OCI-LY1 (cell line): Measurements from ENCODE around the gene CLK3.

Source experiments
- H2AFZ ChIP-seq: fragments of 200-600 bp; sonication (generic), shearing (Covaris generic); 2 replicates; pipeline ENCODE4 v1.6.0; 2014; ENCODE audit warnings: antibody characterized with exemption, mild to moderate bottlenecking, low read length
- H3F3A ChIP-seq: fragments of 200-600 bp; sonication (generic), shearing (Covaris generic); 2 replicates; pipeline ENCODE4 v1.6.0; 2014; ENCODE audit warnings: mild to moderate bottlenecking, antibody characterized with exemption, low read length, moderate library complexity; ENCODE audit not compliant: insufficient read depth
- H3K27ac ChIP-seq: fragments of 200-600 bp; sonication (generic); 2 replicates; pipeline ENCODE4 v1.5.1; 2014; ENCODE audit warnings: low read length, mixed run types, mild to moderate bottlenecking, low read depth; ENCODE audit not compliant: poor library complexity, severe bottlenecking
- H3K27me3 ChIP-seq: fragments of 200-600 bp; sonication (generic); 2 replicates; pipeline ENCODE4 v1.6.0; 2014; ENCODE audit warnings: antibody characterized with exemption, mild to moderate bottlenecking, low read length, moderate library complexity; ENCODE audit not compliant: insufficient read depth
- H3K36me3 ChIP-seq: fragments of 200-600 bp; sonication (generic); 2 replicates; pipeline ENCODE4 v1.6.1; 2014; ENCODE audit warnings: mild to moderate bottlenecking, antibody characterized with exemption, low read length, moderate library complexity, mixed read lengths; ENCODE audit not compliant: insufficient read depth
- H3K4me1 ChIP-seq: fragments of 200-600 bp; sonication (generic); 2 replicates; pipeline ENCODE4 v1.5.1; 2014; ENCODE audit warnings: mild to moderate bottlenecking, low read length, moderate library complexity; ENCODE audit not compliant: insufficient read depth, severe bottlenecking
- H3K4me2 ChIP-seq: fragments of 200-600 bp; sonication (generic), shearing (Covaris generic); 2 replicates; pipeline ENCODE4 v1.6.1; 2014; ENCODE audit warnings: low read length
- H3K4me3 ChIP-seq: fragments of 200-600 bp; sonication (generic); 2 replicates; pipeline ENCODE4 v1.5.1; 2014; ENCODE audit warnings: low read length, low read depth, mild to moderate bottlenecking, mixed read lengths; ENCODE audit not compliant: poor library complexity, severe bottlenecking
- H3K79me2 ChIP-seq: fragments of 200-600 bp; shearing (Covaris generic); 2 replicates; pipeline ENCODE4 v1.6.1; 2016; ENCODE audit warnings: mixed run types, low read length, mixed read lengths; ENCODE audit not compliant: insufficient read depth
- H3K9ac ChIP-seq: fragments of 200-600 bp; sonication (generic), shearing (Covaris generic); 2 replicates; pipeline ENCODE4 v1.6.1; 2014; ENCODE audit warnings: mild to moderate bottlenecking, low read length, mixed read lengths
- H3K9me2 ChIP-seq: fragments of 200-600 bp; sonication (generic), shearing (Covaris generic); 2 replicates; pipeline ENCODE4 v1.6.1; 2014; ENCODE audit warnings: low read depth, mild to moderate bottlenecking, low read length, mixed read lengths
- H3K9me3 ChIP-seq: fragments of 200-600 bp; shearing (Covaris generic); 2 replicates; pipeline ENCODE4 v1.6.1; 2014; ENCODE audit warnings: low read length, mixed read lengths
- H4K20me1 ChIP-seq: fragments of 200-600 bp; sonication (generic), shearing (Covaris generic); 2 replicates; pipeline ENCODE4 v1.6.0; 2016; ENCODE audit warnings: mild to moderate bottlenecking, low read length; ENCODE audit not compliant: insufficient read depth
- CTCF ChIP-seq: fragments of 200-600 bp; sonication (generic), shearing (Covaris generic); IDR thresholded peaks from 2 replicates; pipeline ENCODE4 v1.5.1; 2017; ENCODE audit warnings: mild to moderate bottlenecking, antibody characterized with exemption, low read length, moderate library complexity, mixed read lengths
- EZH2 ChIP-seq: fragments of 200-600 bp; sonication (generic), shearing (Covaris generic); IDR thresholded peaks from 2 replicates; pipeline ENCODE4 v1.8.0; 2017; ENCODE audit warnings: borderline replicate concordance, mixed run types, mild to moderate bottlenecking, antibody characterized with exemption, low read length, moderate library complexity, mixed read lengths

The CLK3 gene

GRCh38 chr15:74642348-74642733 lies 26.7 kb downstream of the CLK3 start:
- H3K4me3 ChIP-seq: no peak overlapping the region
- peak overlapping the region; percentile 73 for H3K27ac ChIP-seq
- H3K36me3 ChIP-seq: peaks cover 27% of the 10 kb centered on the region; the same call in 1 of the 2 replicates
- H3K9ac ChIP-seq: peak overlapping the region; percentile 21; the same call in 1 of the 2 replicates
- no peaks in the 10 kb centered on the region for H3K27me3 ChIP-seq
- peak overlapping the region; percentile 7 for H3K4me2 ChIP-seq
- H4K20me1 ChIP-seq: no peaks in the 10 kb centered on the region; the same call in 1 of the 2 replicates
- H2AFZ ChIP-seq: no peak overlapping the region
- H3F3A ChIP-seq: no peaks in the 10 kb centered on the region
- TF ChIP-seq CTCF (no peak), EZH2 (no peak)
- H3K79me2 ChIP-seq: peaks cover 7% of the 10 kb centered on the region; the same call in 1 of the 2 replicates
- peaks cover 35% of the 10 kb centered on the region for H3K4me1 ChIP-seq
- H3K9me3 ChIP-seq: no peaks in the 10 kb centered on the region
- no peaks in the 10 kb centered on the region for H3K9me2 ChIP-seq

DNA sequence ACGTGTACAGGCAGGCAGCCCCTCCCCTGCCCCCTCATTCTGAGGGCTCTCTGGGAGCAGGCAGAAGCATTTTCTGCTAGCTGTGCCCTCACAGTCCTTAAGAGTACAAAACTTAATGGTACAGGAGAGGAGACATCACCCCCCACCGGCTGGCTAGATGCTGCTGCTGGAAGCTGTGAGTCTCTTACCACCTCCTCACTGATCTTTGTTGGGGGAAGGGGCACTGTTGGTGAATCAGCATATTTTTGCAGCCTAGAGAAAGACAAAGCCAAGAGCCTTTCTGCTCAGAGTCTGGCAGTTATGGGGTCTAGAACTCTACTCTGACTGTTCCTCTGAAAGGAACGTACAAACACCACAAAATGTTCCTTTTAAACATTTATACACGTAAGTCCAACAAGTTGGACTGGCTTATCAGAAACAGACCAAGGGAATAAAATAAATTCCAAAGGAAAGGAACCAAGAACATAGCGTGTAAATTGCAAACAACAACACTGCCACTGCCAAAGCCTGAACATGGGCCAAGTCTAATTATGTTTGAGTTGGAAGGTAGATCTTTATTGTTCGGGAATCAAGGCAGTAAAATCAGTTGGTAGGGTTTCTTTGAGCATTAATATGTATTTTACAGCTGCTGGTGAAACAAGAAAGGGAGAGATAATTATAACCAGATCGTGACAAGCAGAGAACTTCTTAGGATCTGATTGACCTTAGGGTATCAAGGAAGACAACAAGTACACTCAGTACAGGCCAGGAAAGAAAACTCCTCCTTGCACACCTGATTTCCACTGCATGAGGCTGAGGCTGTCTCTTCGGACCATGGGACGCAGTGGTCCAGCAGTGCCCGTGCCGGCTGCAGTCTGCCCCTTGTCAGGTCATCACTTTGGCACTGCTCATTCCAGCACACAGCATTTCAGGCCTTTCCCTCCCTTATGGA lies 27.4 kb downstream of the CLK3 start:
- TF ChIP-seq EZH2 (no peak), CTCF (no peak)
- H3K9me3 ChIP-seq: no peaks in the 10 kb centered on the region
- peak overlapping the region; percentile 73 for H3K27ac ChIP-seq
- H3K9me2 ChIP-seq: no peaks in the 10 kb centered on the region
- peaks cover 24% of the 10 kb centered on the region; the same call in 1 of the 2 replicates for H3K36me3 ChIP-seq
- no peak overlapping the region for H2AFZ ChIP-seq
- H3K4me3 ChIP-seq: no peak overlapping the region
- H3K4me2 ChIP-seq: peak overlapping the region; percentile 7
- H3K79me2 ChIP-seq: peaks cover 7% of the 10 kb centered on the region; the same call in 1 of the 2 replicates
- no peaks in the 10 kb centered on the region; the same call in 1 of the 2 replicates for H4K20me1 ChIP-seq
- no peaks in the 10 kb centered on the region for H3F3A ChIP-seq
- H3K4me1 ChIP-seq: peaks cover 35% of the 10 kb centered on the region
- peak overlapping the region; percentile 21; the same call in 1 of the 2 replicates for H3K9ac ChIP-seq
- H3K27me3 ChIP-seq: no peaks in the 10 kb centered on the region

DNA sequence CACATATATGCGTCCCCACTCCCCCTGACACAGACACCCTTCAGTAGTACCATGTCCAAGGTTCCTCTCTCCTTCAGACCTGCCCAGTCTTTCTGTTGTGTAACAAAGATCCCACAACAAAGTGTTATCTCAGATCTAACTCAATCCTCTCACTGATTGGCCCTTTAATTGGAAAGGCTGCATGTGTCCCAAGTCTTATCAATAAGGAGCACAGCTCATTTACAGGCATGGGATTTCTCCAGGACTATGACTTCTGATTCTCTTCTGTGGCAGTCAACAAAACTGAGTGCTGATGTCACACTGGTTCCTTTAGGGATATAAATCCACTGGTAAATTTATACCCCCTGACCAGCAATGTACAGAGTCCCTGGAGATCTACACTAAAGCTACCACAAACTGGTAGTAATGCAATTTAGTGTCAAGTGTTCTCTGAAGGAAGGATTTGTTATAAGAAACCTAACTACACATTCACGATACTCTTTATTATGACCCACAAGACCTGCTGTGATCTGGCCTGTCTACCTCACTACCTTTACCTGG lies 28.1 kb downstream of the CLK3 start:
- peak overlapping the region; percentile 21; the same call in 1 of the 2 replicates for H3K9ac ChIP-seq
- no peaks in the 10 kb centered on the region for H3F3A ChIP-seq
- H3K9me3 ChIP-seq: no peaks in the 10 kb centered on the region
- no peaks in the 10 kb centered on the region for H3K27me3 ChIP-seq
- H3K36me3 ChIP-seq: peaks cover 22% of the 10 kb centered on the region; the same call in 1 of the 2 replicates
- H3K27ac ChIP-seq: peak overlapping the region; percentile 73
- no peaks in the 10 kb centered on the region; the same call in 1 of the 2 replicates for H4K20me1 ChIP-seq
- no peak for TF ChIP-seq CTCF
- TF ChIP-seq EZH2: no peak
- H3K4me3 ChIP-seq: no peak overlapping the region
- peaks cover 7% of the 10 kb centered on the region; the same call in 1 of the 2 replicates for H3K79me2 ChIP-seq
- H3K4me2 ChIP-seq: no peak overlapping the region
- no peak overlapping the region for H2AFZ ChIP-seq
- H3K4me1 ChIP-seq: peaks cover 35% of the 10 kb centered on the region
- H3K9me2 ChIP-seq: no peaks in the 10 kb centered on the region
